Neural progenitor cell (in vitro differentiated cells): ENCODE measurements around the gene TNK2.

ENCODE experiments used
- CTCF ChIP-seq: fragments of 200-600 bp; sonication (generic); IDR thresholded peaks from 2 replicates; pipeline ENCODE4 v1.5.1; 2017; ENCODE audit warnings: antibody characterized with exemption, mild to moderate bottlenecking
- EZH2 ChIP-seq: fragments of 200-600 bp; sonication (generic); IDR thresholded peaks from 2 replicates; pipeline ENCODE4 v1.6.1; 2017; ENCODE audit warnings: antibody characterized with exemption, mild to moderate bottlenecking, moderate library complexity

- TF ChIP-seq CTCF (no peak), EZH2 (no peak)
Observed at GRCh38 chr3:195829897-195830254, 78.5 kb downstream of the TNK2 start.
